ENCODE data around the gene PITPNM1. TPM values are rescaled to one million over a fixed set of nuclear protein-coding genes. Genes with fewer than 3 reads are reported as not detected.

PITPNM1 gene
- total RNA-seq, 2 donors from 2014 or later: 19.3 to 26.9 TPM

- Histone ChIP-seq H3K9me3 (no peaks in the 10 kb centered on the region), H3K27ac (no peak overlapping the region), H3K27me3 (replicated peaks; ENCODE audit: insufficient read depth) (no peaks in the 10 kb centered on the region), H3K36me3 (no peaks in the 10 kb centered on the region), H3K4me1 (replicated peaks) (no peaks in the 10 kb centered on the region), H3K4me3 (no peak overlapping the region)
- TF ChIP-seq, protein P1, sequence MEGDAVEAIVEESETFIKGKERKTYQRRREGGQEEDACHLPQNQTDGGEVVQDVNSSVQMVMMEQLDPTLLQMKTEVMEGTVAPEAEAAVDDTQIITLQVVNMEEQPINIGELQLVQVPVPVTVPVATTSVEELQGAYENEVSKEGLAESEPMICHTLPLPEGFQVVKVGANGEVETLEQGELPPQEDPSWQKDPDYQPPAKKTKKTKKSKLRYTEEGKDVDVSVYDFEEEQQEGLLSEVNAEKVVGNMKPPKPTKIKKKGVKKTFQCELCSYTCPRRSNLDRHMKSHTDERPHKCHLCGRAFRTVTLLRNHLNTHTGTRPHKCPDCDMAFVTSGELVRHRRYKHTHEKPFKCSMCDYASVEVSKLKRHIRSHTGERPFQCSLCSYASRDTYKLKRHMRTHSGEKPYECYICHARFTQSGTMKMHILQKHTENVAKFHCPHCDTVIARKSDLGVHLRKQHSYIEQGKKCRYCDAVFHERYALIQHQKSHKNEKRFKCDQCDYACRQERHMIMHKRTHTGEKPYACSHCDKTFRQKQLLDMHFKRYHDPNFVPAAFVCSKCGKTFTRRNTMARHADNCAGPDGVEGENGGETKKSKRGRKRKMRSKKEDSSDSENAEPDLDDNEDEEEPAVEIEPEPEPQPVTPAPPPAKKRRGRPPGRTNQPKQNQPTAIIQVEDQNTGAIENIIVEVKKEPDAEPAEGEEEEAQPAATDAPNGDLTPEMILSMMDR (IDR thresholded peaks at IDR 0.05): no peak
- TF ChIP-seq POLR2A (IDR thresholded peaks at IDR 0.05): no peak
- TF ChIP-seq POLR2AphosphoS5 (IDR thresholded peaks at IDR 0.05): no peak
- WGBS: 72% methylated on average over 10 of the region's 10 CpGs
- intact Hi-C loops (cut with DNase I): no loop called here
- DNase-seq (ENCODE audit: low spot score): no peak
These were observed 39.6 kb upstream of the PITPNM1 start for GRCh38 chr11:67544616-67545242.

GRCh38 chr11:67543585-67543984 lies 38.4 kb upstream of the PITPNM1 start:
- no peaks in the 10 kb centered on the region for H3K9me3 ChIP-seq
- H3K4me1 ChIP-seq (replicated peaks): no peaks in the 10 kb centered on the region
- intact Hi-C loops (cut with DNase I): no loop called here
- DNase-seq (ENCODE audit: low spot score): no peak
- 45% methylated on average over 2 of the region's 2 CpGs for WGBS
- TF ChIP-seq POLR2AphosphoS5 (IDR thresholded peaks at IDR 0.05) (no peak), POLR2A (IDR thresholded peaks at IDR 0.05) (no peak)
- TF ChIP-seq, protein P1 (IDR thresholded peaks at IDR 0.05): no peak
- no peaks in the 10 kb centered on the region for H3K36me3 ChIP-seq
- H3K27me3 ChIP-seq (replicated peaks; ENCODE audit: insufficient read depth): no peaks in the 10 kb centered on the region
- H3K27ac ChIP-seq: no peak overlapping the region
- H3K4me3 ChIP-seq: no peak overlapping the region

- WGBS: 52% methylated on average over 7 of the region's 7 CpGs
- TF ChIP-seq POLR2A (IDR thresholded peaks at IDR 0.05) (no peak), POLR2AphosphoS5 (IDR thresholded peaks at IDR 0.05) (no peak)
- TF ChIP-seq, protein P1 (IDR thresholded peaks at IDR 0.05): no peak
- intact Hi-C loops (cut with DNase I): no loop called here
- DNase-seq (ENCODE audit: low spot score): no peak
- Histone ChIP-seq H3K4me3 (no peak overlapping the region), H3K4me1 (replicated peaks) (no peaks in the 10 kb centered on the region), H3K27ac (no peak overlapping the region), H3K36me3 (no peaks in the 10 kb centered on the region), H3K9me3 (no peaks in the 10 kb centered on the region), H3K27me3 (replicated peaks; ENCODE audit: insufficient read depth) (no peaks in the 10 kb centered on the region)
These were observed 37.8 kb upstream of the PITPNM1 start for GRCh38 chr11:67542971-67543370.

DNA sequence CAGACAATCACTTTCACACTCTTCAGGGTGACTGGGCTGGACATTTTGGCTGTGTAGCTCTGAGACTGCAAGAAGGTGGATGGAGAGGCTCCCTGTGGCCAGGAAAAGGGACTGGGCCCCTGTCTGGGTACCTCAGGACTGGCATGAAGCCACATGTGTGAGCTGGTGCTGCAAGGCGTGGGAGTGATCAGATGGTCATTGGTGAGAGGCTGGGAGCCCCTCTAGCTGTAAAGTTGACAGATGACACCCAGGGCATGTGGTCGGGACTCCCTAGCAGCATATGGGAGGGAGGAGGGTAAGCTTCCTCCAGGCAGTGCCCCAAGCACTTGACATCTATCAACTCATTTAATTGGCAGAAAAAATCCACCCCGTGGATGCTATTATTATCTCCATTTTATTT lies 37.0 kb upstream of the PITPNM1 start:
- no peak overlapping the region for H3K4me3 ChIP-seq
- H3K4me1 ChIP-seq (replicated peaks): no peaks in the 10 kb centered on the region
- no peaks in the 10 kb centered on the region for H3K9me3 ChIP-seq
- TF ChIP-seq POLR2AphosphoS5 (IDR thresholded peaks at IDR 0.05): no peak
- TF ChIP-seq POLR2A (IDR thresholded peaks at IDR 0.05): no peak
- TF ChIP-seq, protein P1 (IDR thresholded peaks at IDR 0.05): no peak
- DNase-seq (ENCODE audit: low spot score): no peak
- WGBS: 47% methylated on average over 3 of the region's 3 CpGs
- H3K36me3 ChIP-seq: no peaks in the 10 kb centered on the region
- H3K27me3 ChIP-seq (replicated peaks; ENCODE audit: insufficient read depth): no peaks in the 10 kb centered on the region
- H3K27ac ChIP-seq: no peak overlapping the region
- intact Hi-C loops (cut with DNase I): no loop called here

GRCh38 chr11:67541198-67541597 lies 36.0 kb upstream of the PITPNM1 start:
- Histone ChIP-seq H3K27ac (no peak overlapping the region), H3K9me3 (no peaks in the 10 kb centered on the region), H3K4me3 (no peak overlapping the region), H3K27me3 (replicated peaks; ENCODE audit: insufficient read depth) (no peaks in the 10 kb centered on the region), H3K36me3 (no peaks in the 10 kb centered on the region), H3K4me1 (replicated peaks) (no peaks in the 10 kb centered on the region)
- DNase-seq (ENCODE audit: low spot score): no peak
- intact Hi-C loops (cut with DNase I): no loop called here
- no peak for TF ChIP-seq POLR2AphosphoS5 (IDR thresholded peaks at IDR 0.05)
- WGBS: 92% methylated on average over 6 of the region's 6 CpGs

All from prostate gland (tissue), 2 donors.